ENCODE data around the gene SLC45A1.
A peak's percentile ranks its signal among the peaks of the same experiment; 100 is the strongest.

Gene SLC45A1

DNA sequence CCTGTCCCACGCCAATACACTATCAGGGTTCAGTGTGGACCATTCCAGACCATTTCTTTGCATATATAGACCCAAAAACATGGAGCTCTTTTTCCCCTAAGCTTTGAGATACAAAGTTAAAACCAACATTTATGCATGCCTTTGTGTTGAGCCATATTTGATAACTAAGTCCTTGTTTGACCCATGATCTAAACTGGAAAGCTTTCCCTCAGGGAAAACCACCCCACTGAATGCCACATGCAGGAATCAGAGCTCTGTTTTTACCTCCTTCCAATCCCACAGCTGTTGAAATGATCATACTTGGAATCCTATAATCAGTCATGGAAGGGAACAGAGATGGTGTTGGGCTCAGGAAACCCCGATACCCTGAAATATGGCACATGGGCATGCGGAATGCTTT lies 14.8 kb upstream of the SLC45A1 start:
- H3K27ac ChIP-seq (ENCODE audit: extremely low read depth, low read depth, low read length): no peak overlapping the region
- ChIA-PET POLR2A (no interaction called here), CTCF (interaction anchor here (0.7 to 2.6 kb wide), 8 partner anchors 12 to 328 kb away, joined by 3 to 34 read pairs (median 4); no protein-coding TSS in a partner anchor)
- no peak overlapping the region for H3K4me3 ChIP-seq (ENCODE audit: low read depth, low read length)
- H3K9me3 ChIP-seq (ENCODE audit: control insufficient read depth, insufficient read depth, low read depth, low read length): no peaks in the 10 kb centered on the region
- H3K36me3 ChIP-seq (ENCODE audit: control insufficient read depth in 2 of 2, insufficient read depth in 1 of 2, low read length in 2 of 2): no peaks in the 10 kb centered on the region
- no peak for TF ChIP-seq ZNF600 (tag by site-specific recombination; IDR thresholded peaks at IDR 0.05)
- no peak for TF ChIP-seq ZNF248 (tag by site-specific recombination; IDR thresholded peaks at IDR 0.05)
- no peak for TF ChIP-seq GLIS2 (tag by site-specific recombination; IDR thresholded peaks at IDR 0.05)
- no peaks in the 10 kb centered on the region for H3K4me1 ChIP-seq (ENCODE audit: control insufficient read depth, insufficient read depth, low read length)

DNA sequence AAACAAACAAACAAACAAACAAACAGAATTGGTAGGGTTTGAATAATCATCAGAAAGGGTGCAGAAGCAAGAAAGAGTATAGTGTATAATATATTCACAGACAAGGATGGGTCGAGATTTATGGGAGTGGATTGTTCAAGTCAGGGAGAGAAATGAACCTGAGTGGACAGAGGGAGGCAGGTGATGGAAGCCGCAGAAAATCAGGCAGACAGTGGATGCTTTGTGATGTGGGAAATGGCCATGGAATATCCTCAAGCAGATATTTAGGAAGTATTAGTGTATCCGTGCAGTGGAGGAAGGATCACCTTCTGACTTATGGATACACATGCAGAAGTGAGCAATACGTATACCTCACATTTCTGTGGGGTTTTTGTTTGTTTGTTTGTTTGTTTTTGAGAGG lies 14.0 kb upstream of the SLC45A1 start:
- POLR2A ChIA-PET: no interaction called here
- CTCF ChIA-PET: interaction anchor here (1.2 to 2.6 kb wide), 3 partner anchors 10 to 288 kb away, joined by 4 to 34 read pairs (median 7); no protein-coding TSS in a partner anchor
- Histone ChIP-seq H3K27ac (ENCODE audit: extremely low read depth, low read depth, low read length) (no peak overlapping the region), H3K9me3 (ENCODE audit: control insufficient read depth, insufficient read depth, low read depth, low read length) (no peaks in the 10 kb centered on the region), H3K4me3 (ENCODE audit: low read depth, low read length) (no peak overlapping the region), H3K36me3 (ENCODE audit: control insufficient read depth in 2 of 2, insufficient read depth in 1 of 2, low read length in 2 of 2) (no peaks in the 10 kb centered on the region), H3K4me1 (ENCODE audit: control insufficient read depth, insufficient read depth, low read length) (no peaks in the 10 kb centered on the region)
- TF ChIP-seq ZNF768 (tag by site-specific recombination; IDR thresholded peaks at IDR 0.05): no peak
- TF ChIP-seq ZNF510 (tag by site-specific recombination; IDR thresholded peaks at IDR 0.05; ENCODE audit: insufficient replicate concordance): no peak
- TF ChIP-seq, protein P1, sequence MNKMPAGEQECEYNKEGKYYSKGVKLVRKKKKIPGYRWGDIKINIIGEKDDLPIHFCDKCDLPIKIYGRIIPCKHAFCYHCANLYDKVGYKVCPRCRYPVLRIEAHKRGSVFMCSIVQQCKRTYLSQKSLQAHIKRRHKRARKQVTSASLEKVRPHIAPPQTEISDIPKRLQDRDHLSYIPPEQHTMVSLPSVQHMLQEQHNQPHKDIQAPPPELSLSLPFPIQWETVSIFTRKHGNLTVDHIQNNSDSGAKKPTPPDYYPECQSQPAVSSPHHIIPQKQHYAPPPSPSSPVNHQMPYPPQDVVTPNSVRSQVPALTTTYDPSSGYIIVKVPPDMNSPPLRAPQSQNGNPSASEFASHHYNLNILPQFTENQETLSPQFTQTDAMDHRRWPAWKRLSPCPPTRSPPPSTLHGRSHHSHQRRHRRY (tag by site-specific recombination; IDR thresholded peaks at IDR 0.05): no peak
- no peak for TF ChIP-seq ZFP37 (tag by site-specific recombination; IDR thresholded peaks at IDR 0.05)
- TF ChIP-seq ZNF10 (tag by site-specific recombination; IDR thresholded peaks at IDR 0.05): no peak
- TF ChIP-seq, protein P2, sequence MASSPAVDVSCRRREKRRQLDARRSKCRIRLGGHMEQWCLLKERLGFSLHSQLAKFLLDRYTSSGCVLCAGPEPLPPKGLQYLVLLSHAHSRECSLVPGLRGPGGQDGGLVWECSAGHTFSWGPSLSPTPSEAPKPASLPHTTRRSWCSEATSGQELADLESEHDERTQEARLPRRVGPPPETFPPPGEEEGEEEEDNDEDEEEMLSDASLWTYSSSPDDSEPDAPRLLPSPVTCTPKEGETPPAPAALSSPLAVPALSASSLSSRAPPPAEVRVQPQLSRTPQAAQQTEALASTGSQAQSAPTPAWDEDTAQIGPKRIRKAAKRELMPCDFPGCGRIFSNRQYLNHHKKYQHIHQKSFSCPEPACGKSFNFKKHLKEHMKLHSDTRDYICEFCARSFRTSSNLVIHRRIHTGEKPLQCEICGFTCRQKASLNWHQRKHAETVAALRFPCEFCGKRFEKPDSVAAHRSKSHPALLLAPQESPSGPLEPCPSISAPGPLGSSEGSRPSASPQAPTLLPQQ (tag by site-specific recombination; IDR thresholded peaks at IDR 0.05): no peak
- TF ChIP-seq ZNF391 (tag by site-specific recombination; IDR thresholded peaks at IDR 0.05; ENCODE audit: borderline replicate concordance, low read depth): no peak

DNA sequence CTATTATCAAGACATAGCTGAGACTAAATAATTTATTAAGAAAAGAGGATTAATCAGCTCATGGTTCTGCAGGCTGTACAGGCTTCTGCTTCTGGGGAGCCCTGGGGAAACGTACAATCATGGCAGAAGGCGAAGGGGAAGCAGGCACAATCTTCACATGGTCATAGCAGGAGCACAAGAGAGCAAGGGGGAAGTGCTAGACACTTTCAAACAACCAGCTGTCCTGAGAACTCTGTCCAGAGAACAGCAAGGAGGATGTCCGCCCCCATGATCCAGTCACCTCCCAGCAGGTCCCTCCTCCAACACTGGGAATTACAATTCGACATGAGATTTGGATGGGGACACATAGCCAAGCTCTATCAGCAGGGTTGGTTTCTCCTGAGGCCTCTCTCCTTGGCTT lies 10.3 kb upstream of the SLC45A1 start:
- no peak overlapping the region for H3K27ac ChIP-seq (ENCODE audit: extremely low read depth, low read depth, low read length)
- H3K4me3 ChIP-seq (ENCODE audit: low read depth, low read length): no peak overlapping the region
- ChIA-PET POLR2A (no interaction called here), CTCF (interaction anchor here (1.2 kb wide), 1 partner anchor 292 kb away, joined by 3 read pairs; no protein-coding TSS in a partner anchor)
- TF ChIP-seq, protein P3, sequence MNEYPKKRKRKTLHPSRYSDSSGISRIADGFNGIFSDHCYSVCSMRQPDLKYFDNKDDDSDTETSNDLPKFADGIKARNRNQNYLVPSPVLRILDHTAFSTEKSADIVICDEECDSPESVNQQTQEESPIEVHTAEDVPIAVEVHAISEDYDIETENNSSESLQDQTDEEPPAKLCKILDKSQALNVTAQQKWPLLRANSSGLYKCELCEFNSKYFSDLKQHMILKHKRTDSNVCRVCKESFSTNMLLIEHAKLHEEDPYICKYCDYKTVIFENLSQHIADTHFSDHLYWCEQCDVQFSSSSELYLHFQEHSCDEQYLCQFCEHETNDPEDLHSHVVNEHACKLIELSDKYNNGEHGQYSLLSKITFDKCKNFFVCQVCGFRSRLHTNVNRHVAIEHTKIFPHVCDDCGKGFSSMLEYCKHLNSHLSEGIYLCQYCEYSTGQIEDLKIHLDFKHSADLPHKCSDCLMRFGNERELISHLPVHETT (tag by site-specific recombination; IDR thresholded peaks at IDR 0.05): no peak
- TF ChIP-seq ZNF529 (tag by site-specific recombination; IDR thresholded peaks at IDR 0.05; ENCODE audit: insufficient replicate concordance): no peak
- TF ChIP-seq ZNF19 (tag by site-specific recombination; IDR thresholded peaks at IDR 0.05; ENCODE audit: low read depth): no peak
- H3K36me3 ChIP-seq (ENCODE audit: control insufficient read depth in 2 of 2, insufficient read depth in 1 of 2, low read length in 2 of 2): no peaks in the 10 kb centered on the region
- no peaks in the 10 kb centered on the region for H3K9me3 ChIP-seq (ENCODE audit: control insufficient read depth, insufficient read depth, low read depth, low read length)
- H3K4me1 ChIP-seq (ENCODE audit: control insufficient read depth, insufficient read depth, low read length): no peaks in the 10 kb centered on the region

DNA sequence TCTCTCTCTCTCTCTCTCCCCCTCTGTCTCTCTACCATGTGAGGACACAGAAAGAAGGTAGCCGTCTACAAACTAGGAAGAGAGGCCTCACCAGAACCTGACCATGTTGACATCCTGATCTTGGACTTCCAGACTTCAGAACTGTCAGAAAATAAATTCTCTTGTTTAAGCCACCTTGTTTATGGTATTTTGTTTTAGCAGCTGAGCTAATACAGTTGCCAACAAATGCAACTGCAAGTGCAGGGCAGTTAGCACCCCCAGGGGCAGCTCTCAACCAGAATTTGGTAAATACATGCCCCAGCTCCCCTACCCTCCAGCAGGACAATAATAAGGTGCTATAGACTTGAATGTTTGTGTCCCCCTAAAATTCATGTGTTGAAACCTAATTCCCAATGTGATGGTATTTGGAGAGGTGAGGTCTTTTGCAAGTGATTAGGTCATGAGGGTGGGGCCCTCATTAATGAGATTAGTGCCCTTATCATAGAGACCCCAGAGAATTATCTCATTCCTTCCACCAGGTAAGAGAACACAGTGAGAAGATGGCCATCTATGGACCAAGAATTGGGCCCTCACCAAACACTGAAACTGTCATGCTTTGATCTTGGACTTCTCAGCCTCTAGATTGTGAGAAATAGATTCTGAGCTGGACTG lies 6.7 kb upstream of the SLC45A1 start:
- H3K27ac ChIP-seq (ENCODE audit: extremely low read depth, low read depth, low read length): no peak overlapping the region
- TF ChIP-seq ZNF416 (tag by site-specific recombination; IDR thresholded peaks at IDR 0.05) (no peak), SETDB1 (IDR thresholded peaks at IDR 0.05; ENCODE audit: insufficient read length, low read length) (peak; percentile 55)
- no peak overlapping the region for H3K4me3 ChIP-seq (ENCODE audit: low read depth, low read length)
- CTCF ChIA-PET: interaction anchor here (0.6 to 7.3 kb wide), 12 partner anchors 14 to 336 kb away, joined by 3 to 169 read pairs (median 6); no protein-coding TSS in a partner anchor
- no peaks in the 10 kb centered on the region for H3K36me3 ChIP-seq (ENCODE audit: control insufficient read depth in 2 of 2, insufficient read depth in 1 of 2, low read length in 2 of 2)
- H3K4me1 ChIP-seq (ENCODE audit: control insufficient read depth, insufficient read depth, low read length): no peaks in the 10 kb centered on the region
- H3K9me3 ChIP-seq (ENCODE audit: control insufficient read depth, insufficient read depth, low read depth, low read length): no peaks in the 10 kb centered on the region
- POLR2A ChIA-PET: interaction anchor here (0.6 to 1.1 kb wide), 2 partner anchors 292 to 296 kb away, joined by 3 to 6 read pairs; no protein-coding TSS in a partner anchor

All from HEK293 (cell line).